ENCODE measurements around the gene LIG1.

Gene LIG1

DNA sequence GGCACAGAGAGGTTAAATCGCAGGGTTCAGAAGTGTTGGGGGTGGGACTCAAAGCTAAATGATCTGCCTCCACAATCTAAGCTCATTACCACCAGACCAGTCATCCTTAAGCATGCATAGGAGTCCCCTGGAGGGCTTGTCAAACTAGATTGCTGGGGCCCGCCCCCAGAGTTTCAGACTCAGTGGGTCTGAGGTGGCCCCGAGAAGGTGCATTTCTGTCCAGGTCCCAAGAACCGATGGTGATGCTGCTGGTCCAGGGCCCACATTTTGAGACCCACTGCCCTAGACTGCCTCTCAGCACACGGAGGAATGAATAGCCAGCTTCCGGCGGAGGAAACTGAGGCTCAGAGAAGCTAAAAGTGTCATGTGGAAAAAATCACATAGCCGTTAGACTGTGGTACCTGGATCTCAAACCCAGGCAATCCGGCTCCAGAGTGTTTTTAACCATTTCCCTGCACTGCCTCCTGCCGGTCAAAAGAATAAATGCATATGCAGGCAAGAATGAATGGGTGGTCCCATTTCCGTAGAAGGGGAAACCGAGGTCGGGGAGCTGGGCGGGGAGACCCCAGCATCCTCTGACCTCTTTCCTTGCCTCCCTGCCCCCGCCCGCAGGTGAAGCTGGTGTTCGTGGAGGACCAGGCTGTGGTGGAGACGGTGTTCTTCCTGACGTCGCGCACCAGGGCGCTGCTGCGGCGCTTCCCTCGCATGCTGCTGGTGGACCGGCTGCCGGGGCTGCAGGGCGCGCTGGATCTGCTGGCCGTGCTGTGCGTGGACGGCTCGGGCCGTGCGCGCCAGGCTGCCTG, 24.1 kb upstream of the LIG1 start:
- no peak overlapping the region for H3K4me3 ChIP-seq
- H3K36me3 ChIP-seq (replicated peaks): no peaks in the 10 kb centered on the region
- DNase-seq (ENCODE audit: low spot score in 2 of 2): peak; percentile 21 to 61
- no peaks in the 10 kb centered on the region for H3K4me1 ChIP-seq
- no peaks in the 10 kb centered on the region for H3K9me3 ChIP-seq
- no peaks in the 10 kb centered on the region for H3K27me3 ChIP-seq (ENCODE audit: low read depth)
- in situ Hi-C loops (cut with MboI; ENCODE audit: low sequenced_read_pairs): no loop called here

DNA sequence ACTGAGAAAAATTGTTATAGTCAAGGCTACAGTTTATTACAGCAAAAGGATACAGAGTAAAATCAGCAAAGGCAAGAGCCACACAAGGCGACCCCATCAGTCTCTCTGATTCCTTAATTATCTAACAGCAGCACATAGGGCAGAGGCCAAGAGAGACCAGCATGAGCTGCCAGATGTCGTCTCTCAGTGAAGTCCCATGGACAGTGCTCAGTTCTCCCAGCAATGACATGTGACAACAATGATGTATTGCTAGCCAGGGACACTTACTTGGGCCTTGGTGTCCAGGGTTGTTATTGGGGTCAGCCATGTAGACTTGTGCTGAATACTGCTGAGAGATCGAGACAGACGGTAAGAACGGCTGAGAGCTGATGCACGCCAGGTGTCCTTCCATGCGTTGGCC, 22.6 kb upstream of the LIG1 start:
- in situ Hi-C loops (cut with MboI; ENCODE audit: low sequenced_read_pairs): no loop called here
- no peak for DNase-seq (ENCODE audit: low spot score in 2 of 2)
- Histone ChIP-seq H3K36me3 (replicated peaks) (no peaks in the 10 kb centered on the region), H3K4me1 (no peaks in the 10 kb centered on the region), H3K4me3 (no peak overlapping the region), H3K27me3 (ENCODE audit: low read depth) (no peaks in the 10 kb centered on the region), H3K9me3 (no peaks in the 10 kb centered on the region)

DNA sequence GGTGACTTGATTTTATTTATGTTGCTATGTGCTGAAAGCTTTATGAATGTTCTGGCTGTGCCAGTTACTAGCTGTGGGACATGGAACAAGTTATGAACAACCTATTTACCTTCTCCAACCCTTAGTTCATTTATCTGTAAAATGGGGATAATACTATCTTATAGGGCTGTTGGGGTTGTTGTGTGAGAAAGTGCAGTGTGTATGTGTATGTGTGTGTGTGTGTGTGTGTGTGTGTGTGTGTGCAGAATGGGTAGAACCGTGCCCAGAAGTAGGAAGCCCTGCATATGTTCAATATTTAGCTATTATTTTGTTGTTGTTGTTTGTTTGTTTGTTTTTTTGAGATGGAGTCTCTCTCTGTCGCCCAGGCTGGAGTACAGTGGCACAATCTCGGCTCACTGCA, 20.7 kb upstream of the LIG1 start:
- Histone ChIP-seq H3K9me3 (no peaks in the 10 kb centered on the region), H3K4me3 (no peak overlapping the region), H3K27me3 (ENCODE audit: low read depth) (no peaks in the 10 kb centered on the region), H3K4me1 (no peaks in the 10 kb centered on the region), H3K36me3 (replicated peaks) (no peaks in the 10 kb centered on the region)
- in situ Hi-C loops (cut with MboI; ENCODE audit: low sequenced_read_pairs): no loop called here
- DNase-seq (ENCODE audit: low spot score in 2 of 2): no peak

DNA sequence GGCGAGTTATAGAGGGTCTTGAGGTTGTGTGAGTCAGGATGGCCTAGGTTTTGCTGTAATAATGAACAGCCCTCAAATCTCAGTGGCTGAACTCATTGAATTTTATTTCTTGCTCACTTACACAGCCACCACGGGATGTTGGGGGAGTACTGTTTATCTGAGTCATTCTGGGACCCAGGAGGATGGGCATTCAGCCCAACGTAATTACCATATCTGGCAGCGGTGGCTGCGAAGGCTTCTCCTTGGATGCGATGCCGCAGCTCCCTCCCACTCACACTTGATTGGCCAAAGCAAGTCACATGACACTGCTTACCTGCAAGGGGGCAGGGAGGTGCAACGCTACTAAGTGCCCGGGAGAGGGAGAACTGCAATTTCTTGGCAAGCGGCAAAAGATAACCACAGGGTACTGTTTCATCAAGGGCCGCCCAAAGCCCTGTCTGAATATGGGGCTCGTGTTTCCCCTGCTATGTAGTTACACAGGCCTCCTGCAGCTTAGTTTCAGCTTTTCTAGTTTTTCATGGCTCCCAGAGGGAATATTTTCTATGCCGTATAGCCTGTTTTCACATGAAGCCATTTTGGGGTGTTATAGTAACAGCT, 20.2 kb upstream of the LIG1 start:
- DNase-seq (ENCODE audit: low spot score in 2 of 2): no peak
- in situ Hi-C loops (cut with MboI; ENCODE audit: low sequenced_read_pairs): no loop called here
- Histone ChIP-seq H3K36me3 (replicated peaks) (no peaks in the 10 kb centered on the region), H3K9me3 (no peaks in the 10 kb centered on the region), H3K4me1 (no peaks in the 10 kb centered on the region), H3K27me3 (ENCODE audit: low read depth) (no peaks in the 10 kb centered on the region), H3K4me3 (no peak overlapping the region)

DNA sequence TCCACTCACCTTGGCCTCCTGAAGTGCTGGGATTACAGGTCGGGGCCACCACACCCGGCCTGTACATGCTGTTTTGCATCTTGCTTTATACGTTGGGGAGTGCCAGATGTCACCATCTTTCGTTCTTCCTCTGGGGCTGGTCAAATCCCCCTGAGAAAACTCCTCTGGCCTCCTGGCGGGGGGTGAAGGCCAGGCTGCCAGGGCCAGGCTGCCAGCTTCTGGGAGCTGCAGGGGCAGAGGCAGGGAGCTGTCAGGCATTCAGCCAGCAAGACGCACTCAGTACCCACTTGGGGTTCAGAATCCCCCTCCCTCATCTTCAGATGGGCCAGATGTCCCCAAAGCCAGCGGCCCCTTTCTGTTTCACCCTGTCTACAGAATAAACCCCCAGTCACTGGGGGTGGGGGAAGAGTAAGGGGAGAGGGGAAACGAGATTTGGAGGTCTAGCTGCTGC, 16.4 kb upstream of the LIG1 start:
- DNase-seq (ENCODE audit: low spot score in 2 of 2): no peak
- in situ Hi-C loops (cut with MboI; ENCODE audit: low sequenced_read_pairs): no loop called here
- Histone ChIP-seq H3K4me3 (no peak overlapping the region), H3K4me1 (no peaks in the 10 kb centered on the region), H3K27me3 (ENCODE audit: low read depth) (no peaks in the 10 kb centered on the region), H3K9me3 (no peaks in the 10 kb centered on the region), H3K36me3 (replicated peaks) (no peaks in the 10 kb centered on the region)

DNA sequence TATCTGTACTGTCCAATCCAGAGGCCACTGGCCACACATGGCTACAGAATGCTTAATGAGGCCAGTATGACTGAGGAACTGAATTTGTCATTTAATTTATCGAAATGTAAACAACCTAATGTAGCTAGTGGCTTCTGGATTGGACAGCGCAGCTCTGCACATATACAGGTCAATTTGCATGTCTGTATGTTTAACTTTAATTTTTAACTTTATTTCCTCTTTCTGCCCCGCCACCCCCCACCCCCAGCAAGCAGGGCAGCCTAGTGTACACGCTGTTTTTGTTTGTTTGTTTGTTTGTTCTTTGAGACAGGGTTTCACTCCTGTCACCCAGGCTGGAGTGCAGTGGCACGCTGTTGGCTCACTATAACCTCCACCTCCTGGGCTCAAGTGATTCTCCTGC, 15.9 kb upstream of the LIG1 start:
- Histone ChIP-seq H3K4me1 (no peaks in the 10 kb centered on the region), H3K4me3 (no peak overlapping the region), H3K27me3 (ENCODE audit: low read depth) (no peaks in the 10 kb centered on the region), H3K36me3 (replicated peaks) (no peaks in the 10 kb centered on the region), H3K9me3 (no peaks in the 10 kb centered on the region; the same call in 1 of the 2 replicates)
- DNase-seq (ENCODE audit: low spot score in 2 of 2): no peak
- in situ Hi-C loops (cut with MboI; ENCODE audit: low sequenced_read_pairs): no loop called here

DNA sequence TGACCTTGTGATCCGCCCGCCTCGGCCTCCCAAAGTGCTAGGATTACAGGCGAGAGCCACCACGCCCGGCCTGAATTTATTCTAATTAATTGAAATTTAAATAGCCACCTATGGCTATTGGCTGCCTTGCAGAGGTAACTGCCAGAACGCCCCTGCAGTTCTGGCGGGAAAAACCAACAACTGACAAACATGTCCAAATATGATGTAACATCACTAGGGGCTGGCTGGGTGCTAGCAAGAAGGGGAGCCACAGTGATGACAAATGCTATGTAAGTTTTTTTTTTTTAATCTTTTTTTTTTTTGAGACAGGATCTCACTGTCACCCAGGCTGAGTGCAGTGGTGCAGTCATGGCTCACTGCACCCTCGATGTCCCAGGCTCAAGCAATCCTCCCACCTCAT, 13.2 kb upstream of the LIG1 start:
- in situ Hi-C loops (cut with MboI; ENCODE audit: low sequenced_read_pairs): no loop called here
- no peaks in the 10 kb centered on the region for H3K4me1 ChIP-seq
- no peak for DNase-seq (ENCODE audit: low spot score in 2 of 2)
- H3K27me3 ChIP-seq (ENCODE audit: low read depth): no peaks in the 10 kb centered on the region
- no peaks in the 10 kb centered on the region; the same call in 1 of the 2 replicates for H3K9me3 ChIP-seq
- H3K36me3 ChIP-seq (replicated peaks): no peaks in the 10 kb centered on the region; the same call in 1 of the 2 replicates
- no peak overlapping the region for H3K4me3 ChIP-seq

DNA sequence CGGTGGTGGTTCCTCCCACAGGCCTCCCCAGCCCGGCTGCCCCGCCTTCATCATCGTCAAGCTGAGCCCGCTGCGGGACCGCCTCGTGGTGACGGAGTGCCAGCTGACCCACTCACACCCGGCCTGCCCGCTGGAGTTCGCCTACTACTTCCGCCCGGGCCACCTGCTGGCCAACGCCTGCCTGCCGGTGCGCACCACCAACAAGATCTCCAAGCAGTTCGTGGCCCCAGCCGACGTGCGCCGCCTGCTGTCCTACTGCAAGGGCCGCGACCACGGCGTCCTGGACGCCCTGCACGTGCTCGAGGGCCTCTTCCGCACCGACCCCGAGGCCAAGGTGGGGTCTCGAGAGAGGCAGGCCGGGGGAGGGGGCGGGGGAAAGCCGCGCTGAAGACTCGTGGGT, 12.3 kb upstream of the LIG1 start:
- in situ Hi-C loops (cut with MboI; ENCODE audit: low sequenced_read_pairs): no loop called here
- Histone ChIP-seq H3K4me1 (no peaks in the 10 kb centered on the region), H3K9me3 (no peaks in the 10 kb centered on the region; the same call in 1 of the 2 replicates), H3K4me3 (no peak overlapping the region), H3K36me3 (replicated peaks) (no peaks in the 10 kb centered on the region; the same call in 1 of the 2 replicates), H3K27me3 (ENCODE audit: low read depth) (no peaks in the 10 kb centered on the region)
- DNase-seq (ENCODE audit: low spot score in 2 of 2): no peak

DNA sequence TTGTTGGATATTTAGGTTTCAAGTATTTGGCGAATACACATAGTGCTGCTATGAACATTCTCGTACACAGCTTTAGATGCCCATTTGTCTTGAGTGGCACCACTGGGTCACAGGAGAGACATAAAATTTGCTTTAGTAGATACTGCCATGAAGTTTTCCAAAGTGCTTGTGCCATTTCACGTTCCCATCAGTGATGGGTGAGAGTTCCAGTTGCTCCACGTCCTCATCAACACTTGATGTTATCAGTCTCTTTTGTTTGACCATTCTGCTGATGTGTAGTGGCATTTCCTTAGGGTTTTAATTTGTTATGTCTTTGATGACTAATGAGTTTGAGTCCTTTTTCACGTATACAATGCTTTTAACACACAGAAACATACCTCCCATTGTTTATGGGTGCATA, 11.4 kb upstream of the LIG1 start:
- in situ Hi-C loops (cut with MboI; ENCODE audit: low sequenced_read_pairs): no loop called here
- H3K36me3 ChIP-seq (replicated peaks): no peaks in the 10 kb centered on the region; the same call in 1 of the 2 replicates

DNA sequence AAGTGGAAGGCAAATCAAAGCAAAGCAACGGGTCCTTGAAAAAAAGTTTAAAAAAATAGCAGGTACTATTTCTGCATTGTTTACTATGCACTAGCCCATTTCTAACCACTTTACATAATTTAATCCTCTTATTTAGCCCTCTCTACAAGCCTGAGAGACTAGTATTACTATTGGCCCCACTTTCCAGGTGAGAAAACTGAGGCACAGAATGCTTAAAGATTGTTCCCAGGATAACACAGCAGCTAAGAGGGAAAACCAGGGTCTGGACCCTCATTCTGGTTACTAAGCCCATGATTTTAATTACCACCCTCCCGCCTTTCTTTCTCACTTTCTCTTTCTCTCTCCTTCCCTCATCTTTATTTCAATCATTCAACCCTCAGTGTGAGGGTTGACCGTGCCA, 6.1 kb upstream of the LIG1 start:
- Histone ChIP-seq H3K4me1 (0 out of 2 replicates have a peak, but pooled peaks cover 2% of the 10 kb centered on the region), H3K4me3 (no peak overlapping the region), H3K9me3 (no peaks in the 10 kb centered on the region; the same call in 1 of the 2 replicates), H3K36me3 (replicated peaks) (peaks cover 9% of the 10 kb centered on the region), H3K27me3 (ENCODE audit: low read depth) (no peaks in the 10 kb centered on the region)
- no peak for DNase-seq (ENCODE audit: low spot score in 2 of 2)
- in situ Hi-C loops (cut with MboI; ENCODE audit: low sequenced_read_pairs): no loop called here

More for the DNA sequence above, 11.4 kb upstream of the LIG1 start:
- H3K27me3 ChIP-seq (ENCODE audit: low read depth): no peaks in the 10 kb centered on the region
- no peak for DNase-seq (ENCODE audit: low spot score in 2 of 2)
- no peaks in the 10 kb centered on the region for H3K4me1 ChIP-seq
- H3K4me3 ChIP-seq: no peak overlapping the region
- H3K9me3 ChIP-seq: no peaks in the 10 kb centered on the region; the same call in 1 of the 2 replicates

DNA sequence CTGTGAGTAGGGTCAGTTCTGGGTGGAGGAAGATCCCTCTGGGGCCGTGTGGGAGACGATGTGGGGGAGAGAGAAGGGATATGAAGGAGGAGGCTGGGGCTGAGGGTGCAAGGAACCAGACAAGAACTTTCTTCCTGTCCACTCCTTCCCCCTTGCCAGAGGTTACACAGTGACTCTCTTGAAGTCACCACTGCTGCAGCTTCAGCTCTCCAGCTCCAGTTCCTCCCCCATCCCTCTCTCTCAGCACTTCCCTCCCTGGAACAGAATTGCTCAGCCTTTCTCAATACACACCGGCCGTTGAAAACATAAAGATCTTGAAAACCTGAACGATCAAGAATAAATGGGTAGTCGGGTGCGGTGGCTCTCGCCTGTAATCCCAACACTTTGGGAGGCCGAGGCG, 5.4 kb upstream of the LIG1 start:
- H3K27me3 ChIP-seq (ENCODE audit: low read depth): no peaks in the 10 kb centered on the region
- H3K4me3 ChIP-seq: no peak overlapping the region
- 0 out of 2 replicates have a peak, but pooled peaks cover 4% of the 10 kb centered on the region for H3K4me1 ChIP-seq
- H3K9me3 ChIP-seq: no peaks in the 10 kb centered on the region
- in situ Hi-C loops (cut with MboI; ENCODE audit: low sequenced_read_pairs): no loop called here
- DNase-seq (ENCODE audit: low spot score in 2 of 2): no peak
- H3K36me3 ChIP-seq (replicated peaks): peaks cover 9% of the 10 kb centered on the region

DNA sequence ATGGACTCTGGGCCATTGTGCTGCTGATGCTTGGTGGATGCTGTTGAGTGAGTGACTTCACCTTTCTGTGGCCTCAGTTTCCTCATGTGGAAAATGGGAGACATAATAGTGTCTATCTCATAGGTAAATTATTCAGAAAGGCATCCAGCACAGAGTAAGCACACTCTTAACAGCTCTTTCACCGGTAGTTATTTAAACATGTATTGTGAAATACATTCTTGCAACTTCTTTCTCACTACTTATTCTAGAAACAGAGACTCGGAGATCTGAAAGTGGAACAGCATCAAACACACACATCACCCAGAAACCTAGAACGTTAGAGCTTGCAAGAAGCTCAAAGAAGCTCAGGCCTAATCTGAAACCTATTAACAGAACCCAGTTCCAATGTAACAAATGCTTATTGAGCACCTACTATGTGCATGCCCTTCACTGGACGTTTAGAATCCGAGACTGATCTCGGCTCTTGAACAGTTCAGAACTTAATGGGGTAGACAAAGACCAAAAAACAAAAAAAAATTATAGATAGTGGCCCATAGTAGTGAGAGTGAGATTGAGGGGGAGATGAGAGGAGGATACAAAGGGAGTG, 4.4 kb upstream of the LIG1 start:
- in situ Hi-C loops (cut with MboI; ENCODE audit: low sequenced_read_pairs): no loop called here
- Histone ChIP-seq H3K4me1 (0 out of 2 replicates have a peak, but pooled peaks cover 4% of the 10 kb centered on the region), H3K4me3 (no peak overlapping the region), H3K36me3 (replicated peaks) (peaks cover 9% of the 10 kb centered on the region), H3K9me3 (no peaks in the 10 kb centered on the region), H3K27me3 (ENCODE audit: low read depth) (no peaks in the 10 kb centered on the region)
- DNase-seq (ENCODE audit: low spot score in 2 of 2): no peak

DNA sequence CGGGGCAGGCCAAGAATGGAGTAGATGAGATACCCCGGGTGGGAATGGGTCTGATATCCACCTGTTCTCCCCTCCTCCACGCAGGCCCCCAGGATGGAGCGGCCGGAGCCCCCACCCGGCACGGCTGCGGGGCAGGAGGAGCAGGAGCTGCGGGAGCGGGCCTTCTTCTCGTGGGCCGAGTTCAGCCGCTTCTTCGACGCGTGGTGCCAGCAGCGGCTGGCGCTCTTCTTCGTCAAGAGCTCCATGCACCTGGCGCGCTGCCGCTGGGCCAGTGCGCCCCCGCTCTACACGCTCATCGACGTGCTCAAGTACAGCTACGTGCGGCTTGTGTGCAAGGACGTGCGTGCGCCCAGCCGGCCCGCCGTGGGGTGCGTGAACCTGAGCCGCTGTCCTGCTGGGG, 1.6 kb upstream of the LIG1 start:
- Histone ChIP-seq H3K4me1 (peaks cover 11% of the 10 kb centered on the region), H3K9me3 (no peaks in the 10 kb centered on the region), H3K4me3 (peak overlapping the region; percentile 99; the same call in 1 of the 2 replicates), H3K36me3 (replicated peaks) (peaks cover 9% of the 10 kb centered on the region), H3K27me3 (ENCODE audit: low read depth) (no peaks in the 10 kb centered on the region)
- in situ Hi-C loops (cut with MboI; ENCODE audit: low sequenced_read_pairs): no loop called here
- no peak for DNase-seq (ENCODE audit: low spot score in 2 of 2)

DNA sequence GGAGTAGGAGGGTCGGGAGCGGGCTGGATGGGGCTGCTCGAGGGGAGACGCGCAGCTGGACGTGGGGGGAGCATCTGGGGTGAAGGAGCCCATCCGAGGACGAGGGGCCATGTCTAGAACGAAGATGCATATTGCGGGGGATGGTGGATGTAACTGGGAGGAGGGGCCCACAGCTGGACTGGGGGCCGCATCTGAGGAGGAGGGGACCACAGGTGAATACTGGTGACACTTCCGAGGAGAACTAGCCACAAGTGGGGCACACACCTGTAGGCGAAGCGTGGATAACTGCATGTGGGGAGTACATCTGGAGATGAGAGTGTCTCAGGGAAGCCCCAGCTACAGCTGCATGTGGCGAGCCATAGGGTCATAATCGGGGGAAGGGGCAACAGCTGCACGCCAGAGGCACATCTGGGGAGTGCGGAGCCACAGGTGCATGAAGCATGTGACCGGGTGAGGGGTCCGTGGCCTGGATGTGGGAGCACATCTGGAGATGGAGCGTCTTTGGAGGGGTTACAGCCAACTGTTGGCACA, 738 bp upstream of the LIG1 start:
- DNase-seq (ENCODE audit: low spot score in 2 of 2): peak; percentile 4 to 15
- peaks cover 9% of the 10 kb centered on the region for H3K36me3 ChIP-seq (replicated peaks)
- in situ Hi-C loops (cut with MboI; ENCODE audit: low sequenced_read_pairs): no loop called here

More for the DNA sequence above, 738 bp upstream of the LIG1 start:
- Histone ChIP-seq H3K9me3 (no peaks in the 10 kb centered on the region), H3K27me3 (ENCODE audit: low read depth) (no peaks in the 10 kb centered on the region), H3K4me1 (peaks cover 11% of the 10 kb centered on the region), H3K4me3 (peak overlapping the region; percentile 99)

Data from HAP-1 (cell line).